ENCODE measurements around the gene TMED4.

GRCh38 chr7:44609829-44610228 lies 27.8 kb upstream of the TMED4 start:
- no peak for TF ChIP-seq POLR2A (IDR thresholded peaks at IDR 0.05)
- TF ChIP-seq, protein P1, sequence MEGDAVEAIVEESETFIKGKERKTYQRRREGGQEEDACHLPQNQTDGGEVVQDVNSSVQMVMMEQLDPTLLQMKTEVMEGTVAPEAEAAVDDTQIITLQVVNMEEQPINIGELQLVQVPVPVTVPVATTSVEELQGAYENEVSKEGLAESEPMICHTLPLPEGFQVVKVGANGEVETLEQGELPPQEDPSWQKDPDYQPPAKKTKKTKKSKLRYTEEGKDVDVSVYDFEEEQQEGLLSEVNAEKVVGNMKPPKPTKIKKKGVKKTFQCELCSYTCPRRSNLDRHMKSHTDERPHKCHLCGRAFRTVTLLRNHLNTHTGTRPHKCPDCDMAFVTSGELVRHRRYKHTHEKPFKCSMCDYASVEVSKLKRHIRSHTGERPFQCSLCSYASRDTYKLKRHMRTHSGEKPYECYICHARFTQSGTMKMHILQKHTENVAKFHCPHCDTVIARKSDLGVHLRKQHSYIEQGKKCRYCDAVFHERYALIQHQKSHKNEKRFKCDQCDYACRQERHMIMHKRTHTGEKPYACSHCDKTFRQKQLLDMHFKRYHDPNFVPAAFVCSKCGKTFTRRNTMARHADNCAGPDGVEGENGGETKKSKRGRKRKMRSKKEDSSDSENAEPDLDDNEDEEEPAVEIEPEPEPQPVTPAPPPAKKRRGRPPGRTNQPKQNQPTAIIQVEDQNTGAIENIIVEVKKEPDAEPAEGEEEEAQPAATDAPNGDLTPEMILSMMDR (IDR thresholded peaks at IDR 0.05) = no peak
- no peak for TF ChIP-seq POLR2AphosphoS5 (IDR thresholded peaks at IDR 0.05)
- TF ChIP-seq EP300 (IDR thresholded peaks at IDR 0.05) = no peak
